Lower lobe of right lung (tissue), 2 donors: ENCODE measurements around the gene LURAP1L. TPM values are rescaled to one million over a fixed set of nuclear protein-coding genes. Genes with fewer than 3 reads are reported as not detected.
A peak's percentile ranks its signal among the peaks of the same experiment; 100 is the strongest.

Experiments used
- ATAC-seq, 2 donors: fragments of 200-7000 bp; cut with Tn5 transposase; one replicate each; pipeline ENCODE4 v1.9.1; 2020 to 2022; ENCODE audit warnings: mild to moderate bottlenecking in 2 of 2, moderate library complexity in 2 of 2
- DNase-seq: peaks from one replicate; pipeline ENCODE4 v3.0.0-alpha.2; 2020
- H3K27ac ChIP-seq: fragments of 200-600 bp; one replicate; pipeline ENCODE4 v1.8.0; 2022
- H3K27me3 ChIP-seq: fragments of 200-600 bp; one replicate; pipeline ENCODE4 v1.8.0; 2022; ENCODE audit warnings: low read depth
- H3K36me3 ChIP-seq: fragments of 200-600 bp; one replicate; pipeline ENCODE4 v1.8.0; 2022; ENCODE audit warnings: mild to moderate bottlenecking
- H3K4me1 ChIP-seq: fragments of 200-600 bp; one replicate; pipeline ENCODE4 v1.8.0; 2022
- H3K4me3 ChIP-seq: fragments of 200-600 bp; one replicate; pipeline ENCODE4 v1.8.0; 2022; ENCODE audit warnings: mild to moderate bottlenecking
- H3K9me3 ChIP-seq: fragments of 200-600 bp; one replicate; pipeline ENCODE4 v1.8.0; 2022
- intact Hi-C: fragments of 100-400 bp; cut with DNase I; formaldehyde crosslinking; loops from one replicate; pipeline ENCODE4 v1.11.0; 2022
- total RNA-seq: library from RNA; stranded (reverse); fragmentation: NEBNext Ultra II Directional; extraction: Animal tissue kit (Norgen Biotek cat#: 25700); gene quantifications from one replicate; pipeline ENCODE4 v1.2.1, GENCODE V29; 2021
- TF ChIP-seq, protein P1 (sequence below): fragments of 200-600 bp; IDR thresholded peaks from one replicate; pipeline ENCODE4 v1.8.0; 2022; ENCODE audit warnings: antibody characterized with exemption, mild to moderate bottlenecking
- donor health status: DM: no; HTN: yes; CAD: no; lungs with severe emphysema.

Gene LURAP1L
- total RNA-seq, 1 donor from 2014 or later: 29.2 TPM

DNA sequence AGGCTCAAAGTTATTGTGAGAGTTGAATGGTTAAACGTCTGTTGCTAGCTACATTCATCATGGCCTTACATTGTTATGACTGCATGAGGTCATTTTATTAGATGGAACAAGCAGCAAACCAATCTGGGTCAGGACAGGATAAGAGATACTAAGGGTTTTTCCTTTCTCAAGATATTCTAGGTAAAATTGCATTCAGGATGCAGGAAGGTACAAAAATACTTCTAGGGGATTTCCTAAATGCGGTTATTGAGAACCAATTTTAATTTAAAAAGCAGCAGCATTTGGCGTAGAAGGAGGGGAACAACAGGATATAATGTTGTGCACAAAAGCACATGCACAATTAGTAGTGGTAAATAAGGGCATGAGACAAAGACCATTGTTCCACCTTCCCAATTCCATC is 39.2 kb upstream of the LURAP1L start:
- Histone ChIP-seq H3K27ac (no peak overlapping the region), H3K4me3 (no peak overlapping the region), H3K27me3 (no peaks in the 10 kb centered on the region), H3K9me3 (no peaks in the 10 kb centered on the region), H3K4me1 (no peaks in the 10 kb centered on the region), H3K36me3 (no peaks in the 10 kb centered on the region)
- TF ChIP-seq, protein P1, sequence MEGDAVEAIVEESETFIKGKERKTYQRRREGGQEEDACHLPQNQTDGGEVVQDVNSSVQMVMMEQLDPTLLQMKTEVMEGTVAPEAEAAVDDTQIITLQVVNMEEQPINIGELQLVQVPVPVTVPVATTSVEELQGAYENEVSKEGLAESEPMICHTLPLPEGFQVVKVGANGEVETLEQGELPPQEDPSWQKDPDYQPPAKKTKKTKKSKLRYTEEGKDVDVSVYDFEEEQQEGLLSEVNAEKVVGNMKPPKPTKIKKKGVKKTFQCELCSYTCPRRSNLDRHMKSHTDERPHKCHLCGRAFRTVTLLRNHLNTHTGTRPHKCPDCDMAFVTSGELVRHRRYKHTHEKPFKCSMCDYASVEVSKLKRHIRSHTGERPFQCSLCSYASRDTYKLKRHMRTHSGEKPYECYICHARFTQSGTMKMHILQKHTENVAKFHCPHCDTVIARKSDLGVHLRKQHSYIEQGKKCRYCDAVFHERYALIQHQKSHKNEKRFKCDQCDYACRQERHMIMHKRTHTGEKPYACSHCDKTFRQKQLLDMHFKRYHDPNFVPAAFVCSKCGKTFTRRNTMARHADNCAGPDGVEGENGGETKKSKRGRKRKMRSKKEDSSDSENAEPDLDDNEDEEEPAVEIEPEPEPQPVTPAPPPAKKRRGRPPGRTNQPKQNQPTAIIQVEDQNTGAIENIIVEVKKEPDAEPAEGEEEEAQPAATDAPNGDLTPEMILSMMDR: no peak
- no peak for ATAC-seq
- no peak for DNase-seq
- intact Hi-C loops: no loop called here

DNA sequence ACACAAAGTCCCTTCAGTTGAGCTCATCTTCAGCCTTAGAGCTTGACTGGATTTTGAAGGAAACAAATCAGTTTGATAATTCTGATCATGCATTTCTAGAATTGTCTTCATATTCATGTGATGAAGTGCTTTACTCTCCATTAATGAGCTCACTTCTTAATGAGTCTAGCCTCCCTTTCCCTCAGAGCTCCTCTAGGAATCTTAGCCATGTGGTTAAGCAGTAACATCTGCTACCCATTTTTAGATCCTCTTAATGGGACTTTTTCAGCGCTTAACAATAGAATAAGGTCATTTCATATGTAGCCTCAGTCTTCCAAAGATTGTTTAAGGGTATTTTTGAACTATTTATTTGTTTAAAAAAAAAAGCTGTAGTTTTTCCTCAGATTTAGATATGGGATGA is 36.9 kb upstream of the LURAP1L start:
- no peak overlapping the region for H3K4me3 ChIP-seq
- TF ChIP-seq, protein P1: no peak
- H3K27ac ChIP-seq: no peak overlapping the region
- no peaks in the 10 kb centered on the region for H3K9me3 ChIP-seq
- no peak for DNase-seq
- no peak for ATAC-seq
- no peaks in the 10 kb centered on the region for H3K4me1 ChIP-seq
- H3K36me3 ChIP-seq: no peaks in the 10 kb centered on the region
- intact Hi-C loops: no loop called here
- no peaks in the 10 kb centered on the region for H3K27me3 ChIP-seq

DNA sequence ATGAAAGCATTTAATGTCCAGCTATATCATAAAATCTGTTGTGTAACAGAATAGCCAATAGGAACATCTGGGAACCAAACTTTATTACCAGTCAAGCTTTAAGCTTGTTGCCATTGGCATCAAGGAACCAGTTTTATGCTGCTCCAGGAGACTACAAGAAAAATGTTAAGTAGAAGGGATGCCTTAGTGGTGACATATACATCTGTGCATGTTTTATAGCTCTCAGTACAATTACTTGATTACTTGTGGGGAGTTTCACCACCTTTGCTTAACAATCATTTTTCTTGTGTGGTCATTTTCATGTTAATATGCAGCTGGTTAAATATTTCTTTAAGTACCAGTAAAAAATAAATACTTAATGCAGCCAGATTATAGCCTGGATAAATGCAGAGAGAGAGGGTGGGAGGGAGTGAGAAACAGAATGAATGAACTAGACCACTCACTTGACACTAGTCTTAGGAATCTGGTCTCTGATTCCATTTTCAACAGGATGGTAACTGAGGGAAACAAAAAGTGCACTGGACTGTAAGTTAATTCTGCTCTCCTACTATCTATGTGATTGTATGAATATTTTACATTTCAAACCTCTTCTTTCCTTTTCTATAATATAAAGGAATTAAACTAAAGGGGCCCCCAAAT is 35.7 kb upstream of the LURAP1L start:
- Histone ChIP-seq H3K27ac (no peak overlapping the region), H3K27me3 (no peaks in the 10 kb centered on the region), H3K4me3 (no peak overlapping the region), H3K4me1 (no peaks in the 10 kb centered on the region), H3K9me3 (no peaks in the 10 kb centered on the region), H3K36me3 (no peaks in the 10 kb centered on the region)
- ATAC-seq (no peak), DNase-seq (no peak)
- intact Hi-C loops: no loop called here
- TF ChIP-seq, protein P1: no peak

DNA sequence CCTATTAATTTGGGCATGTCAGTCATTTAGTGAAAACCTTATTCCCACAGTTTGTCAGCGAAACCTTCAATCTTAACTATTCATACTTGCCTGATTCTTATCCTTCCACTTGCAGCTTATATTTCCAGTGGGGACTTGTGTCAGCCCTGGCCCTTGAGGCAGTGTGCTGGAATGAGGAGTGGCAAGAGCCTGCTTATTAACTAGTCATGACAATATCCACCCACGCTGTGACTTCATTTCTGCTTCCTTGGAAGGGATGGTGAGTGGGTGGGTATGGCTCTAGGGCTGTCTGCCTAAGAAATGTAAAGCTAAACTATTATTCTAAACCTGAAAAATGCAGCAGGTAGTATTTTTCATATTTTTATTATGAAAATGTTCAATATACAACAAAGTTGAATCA is 34.0 kb upstream of the LURAP1L start:
- DNase-seq: no peak
- Histone ChIP-seq H3K27ac (no peak overlapping the region), H3K4me3 (no peak overlapping the region), H3K9me3 (no peaks in the 10 kb centered on the region), H3K4me1 (no peaks in the 10 kb centered on the region), H3K27me3 (no peaks in the 10 kb centered on the region), H3K36me3 (no peaks in the 10 kb centered on the region)
- intact Hi-C loops: no loop called here
- peak; percentile 45 to 77 for ATAC-seq
- TF ChIP-seq, protein P1: no peak

DNA sequence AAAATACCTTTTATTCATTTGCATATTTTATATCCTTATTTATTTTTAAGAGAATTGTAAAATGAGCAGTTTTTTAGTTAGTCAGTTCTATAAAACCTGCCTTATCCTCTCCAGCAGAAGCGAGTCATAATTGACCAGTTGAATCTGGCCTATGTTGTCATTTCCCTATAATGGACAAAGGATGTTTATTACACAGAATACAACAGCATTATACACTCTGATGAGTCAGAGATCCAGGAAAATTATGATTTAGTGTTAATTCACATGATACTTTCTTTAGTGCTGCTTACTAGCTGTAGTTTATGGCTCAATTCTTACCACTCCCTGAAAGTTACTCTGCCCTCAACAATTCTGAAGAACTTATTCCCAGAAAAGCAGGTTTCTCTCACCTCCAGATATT is 26.8 kb upstream of the LURAP1L start:
- H3K27ac ChIP-seq: no peak overlapping the region
- H3K4me3 ChIP-seq: no peak overlapping the region
- DNase-seq: no peak
- TF ChIP-seq, protein P1: no peak
- no peaks in the 10 kb centered on the region for H3K4me1 ChIP-seq
- ATAC-seq: peak in 1 of 2 donors; percentile 45
- H3K27me3 ChIP-seq: no peaks in the 10 kb centered on the region
- no peaks in the 10 kb centered on the region for H3K9me3 ChIP-seq
- intact Hi-C loops: no loop called here
- no peaks in the 10 kb centered on the region for H3K36me3 ChIP-seq

DNA sequence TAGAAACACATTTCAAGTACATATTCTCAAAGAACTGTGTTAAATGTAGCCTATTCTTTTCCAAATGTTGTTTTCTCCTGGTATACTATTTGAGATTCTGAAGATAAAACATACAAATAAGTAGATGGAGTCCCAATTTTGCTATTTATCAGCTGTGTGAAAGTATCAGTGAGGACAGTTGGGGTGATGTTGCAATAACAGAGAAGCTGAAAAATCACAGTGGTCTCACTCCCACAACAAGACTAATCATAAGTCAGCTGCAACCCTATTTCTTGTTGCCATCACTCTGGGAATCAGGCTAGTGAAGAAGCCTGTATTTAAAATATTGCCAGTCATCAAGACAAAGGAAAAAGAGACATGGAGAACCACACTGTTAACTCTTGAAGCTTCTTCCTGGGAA is 25.9 kb upstream of the LURAP1L start:
- intact Hi-C loops: no loop called here
- TF ChIP-seq, protein P1: no peak
- Histone ChIP-seq H3K36me3 (no peaks in the 10 kb centered on the region), H3K27ac (no peak overlapping the region), H3K4me1 (no peaks in the 10 kb centered on the region), H3K4me3 (no peak overlapping the region), H3K27me3 (no peaks in the 10 kb centered on the region), H3K9me3 (no peaks in the 10 kb centered on the region)
- ATAC-seq: no peak
- no peak for DNase-seq
